WTC11 (cell line): Measurements from ENCODE around the gene MITD1. TPM values are rescaled to one million over a fixed set of nuclear protein-coding genes. Genes with fewer than 3 reads are reported as not detected.

Source experiments
- AFF4 ChIP-seq: sonication (generic); formaldehyde crosslinking; IDR thresholded peaks from 2 replicates; pipeline ENCODE4 v1.8.1; 2023; ENCODE audit warnings: mild to moderate bottlenecking, missing genetic modification reagents, borderline replicate concordance
- ARID4B ChIP-seq: sonication (generic); formaldehyde crosslinking; IDR thresholded peaks from 2 replicates; pipeline ENCODE4 v1.8.0; 2023; ENCODE audit warnings: missing genetic modification reagents, mild to moderate bottlenecking, borderline replicate concordance
- ATF1 ChIP-seq: sonication (generic); formaldehyde crosslinking; IDR thresholded peaks from 2 replicates; pipeline ENCODE4 v1.8.1; 2023; ENCODE audit warnings: mild to moderate bottlenecking, moderate library complexity, missing genetic modification reagents
- ATF3 ChIP-seq: sonication (generic); formaldehyde crosslinking; conservative IDR thresholded peaks from 2 replicates; pipeline ENCODE4 v1.8.1; 2022; ENCODE audit warnings: mild to moderate bottlenecking, missing genetic modification reagents
- ELF4 ChIP-seq: sonication (generic); formaldehyde crosslinking; IDR thresholded peaks from 2 replicates; pipeline ENCODE4 v1.8.1; 2022; ENCODE audit warnings: low read depth, mild to moderate bottlenecking, moderate library complexity, missing genetic modification reagents
- ESRRA ChIP-seq: sonication (generic); formaldehyde crosslinking; IDR thresholded peaks from 2 replicates; pipeline ENCODE4 v1.8.1; 2022; ENCODE audit warnings: mild to moderate bottlenecking, missing genetic modification reagents, borderline replicate concordance
- ETV6 ChIP-seq: sonication (generic); formaldehyde crosslinking; IDR thresholded peaks from 2 replicates; pipeline ENCODE4 v1.8.1; 2022; ENCODE audit warnings: mild to moderate bottlenecking, missing genetic modification reagents
- FOXK1 ChIP-seq: sonication (generic); formaldehyde crosslinking; IDR thresholded peaks from 2 replicates; pipeline ENCODE4 v1.8.0; 2022; ENCODE audit warnings: mild to moderate bottlenecking, moderate library complexity, missing genetic modification reagents
- IRF2 ChIP-seq: sonication (generic); formaldehyde crosslinking; IDR thresholded peaks from 2 replicates; pipeline ENCODE4 v1.8.0; 2022; ENCODE audit warnings: low read depth, missing genetic modification reagents, borderline replicate concordance
- JUN ChIP-seq: sonication (generic); formaldehyde crosslinking; IDR thresholded peaks from 2 replicates; pipeline ENCODE4 v1.8.0; 2023; ENCODE audit warnings: mild to moderate bottlenecking, missing genetic modification reagents
- NR1H2 ChIP-seq: sonication (generic); formaldehyde crosslinking; IDR thresholded peaks from 2 replicates; pipeline ENCODE4 v1.9.0; 2021; ENCODE audit warnings: mild to moderate bottlenecking, moderate library complexity, missing genetic modification reagents
- STAT6 ChIP-seq: sonication (generic); formaldehyde crosslinking; conservative IDR thresholded peaks from 2 replicates; pipeline ENCODE4 v1.8.1; 2023; ENCODE audit warnings: mild to moderate bottlenecking, low read depth, missing genetic modification reagents, moderate library complexity
- ZBTB21 ChIP-seq: sonication (generic); formaldehyde crosslinking; IDR thresholded peaks from 2 replicates; pipeline ENCODE4 v1.8.1; 2023; ENCODE audit warnings: mild to moderate bottlenecking, missing genetic modification reagents, borderline replicate concordance
- ZBTB43 ChIP-seq: sonication (generic); formaldehyde crosslinking; IDR thresholded peaks from 2 replicates; pipeline ENCODE4 v1.8.1; 2023; ENCODE audit warnings: mild to moderate bottlenecking, missing genetic modification reagents
- ZNF219 ChIP-seq: sonication (generic); formaldehyde crosslinking; IDR thresholded peaks from 2 replicates; pipeline ENCODE4 v1.8.0; 2023; ENCODE audit warnings: missing genetic modification reagents, mild to moderate bottlenecking, borderline replicate concordance
- ZNF263 ChIP-seq: sonication (generic); formaldehyde crosslinking; IDR thresholded peaks from 2 replicates; pipeline ENCODE4 v1.8.1; 2022; ENCODE audit warnings: low read depth, mild to moderate bottlenecking, moderate library complexity, missing genetic modification reagents
- ZNF281 ChIP-seq: sonication (generic); formaldehyde crosslinking; IDR thresholded peaks from 2 replicates; pipeline ENCODE4 v1.8.0; 2023; ENCODE audit warnings: mild to moderate bottlenecking, missing genetic modification reagents
- ZNF425 ChIP-seq: fragments of 250-450 bp; sonication (Bioruptor Pico); conservative IDR thresholded peaks from 2 replicates; pipeline ENCODE4 v1.9.0; 2021; ENCODE audit warnings: mild to moderate bottlenecking
- total RNA-seq: library from RNA; stranded (reverse); gene quantifications from 3 replicates; pipeline ENCODE4 v1.2.3, GENCODE V29; 2021

Gene MITD1
- total RNA-seq, 1 experiment from 2014 or later: 33.1 TPM

GRCh38 chr2:99154643-99155536 lies 26.0 kb downstream of the MITD1 start, which contains the start of the genes LIPT1 and TSGA10 (continued):
- TF ChIP-seq ATF3 (CRISPR knock-in tag) (no peak), ELF4 (CRISPR knock-in tag) (no peak), FOXK1 (CRISPR knock-in tag) (peak; percentile 97), ATF1 (CRISPR knock-in tag) (no peak), ZNF263 (no peak), ZNF425 (no peak), ZNF219 (no peak), STAT6 (CRISPR knock-in tag) (no peak), JUN (CRISPR knock-in tag) (peak; percentile 39; the same call in 1 of the 2 replicates), ZBTB43 (CRISPR knock-in tag) (peak; percentile 94), AFF4 (CRISPR knock-in tag) (no peak), IRF2 (CRISPR knock-in tag) (no peak), ZNF281 (CRISPR knock-in tag) (peak; percentile 78; the same call in 1 of the 2 replicates), ESRRA (peak; percentile 87; the same call in 1 of the 2 replicates), ETV6 (CRISPR knock-in tag) (peak; percentile 97), ARID4B (peak; percentile 90; the same call in 1 of the 2 replicates), ZBTB21 (CRISPR knock-in tag) (peak; percentile 96), NR1H2 (CRISPR knock-in tag) (no peak)
